SK-N-SH (cell line): ENCODE data around the gene MROH7. TPM values are rescaled to one million over a fixed set of nuclear protein-coding genes. Genes with fewer than 3 reads are reported as not detected.

Experiments used
- CTCF ChIA-PET: fragments of 300-600, 350-600 bp; formaldehyde crosslinking; extraction: SDS; loops from one replicate; lab custom pipeline; 2021; lab: Yijun Ruan, JAX
- POLR2A ChIA-PET: fragments of 350-600 bp; sonication (Branson Sonifier 250); formaldehyde crosslinking; extraction: SDS; loops from one replicate; lab custom pipeline; 2020; ENCODE audit warnings: antibody characterized with exemption, inconsistent platforms; lab: Yijun Ruan, JAX
- DNase-seq: peaks from one replicate; pipeline ENCODE4 v3.0.0; 2012
- H2AFZ ChIP-seq: fragments of 200-600 bp; sonication (generic); 2 replicates; pipeline ENCODE4 v1.8.1; 2016; ENCODE audit warnings: antibody characterized with exemption, mild to moderate bottlenecking, low read depth
- H3F3A ChIP-seq: fragments of 200-600 bp; sonication (generic); replicated peaks from 2 replicates; pipeline ENCODE3; 2016; ENCODE audit warnings: antibody characterized with exemption, mild to moderate bottlenecking; ENCODE audit not compliant: insufficient read depth
- H3K27ac ChIP-seq, 2 experiments: fragments of 200-500 bp in 1 of 2; fragments of 200-600 bp in 1 of 2; sonication (Bioruptor generic) in 1 of 2; sonication (generic), shearing (Covaris generic) in 1 of 2; 2 replicates each; pipeline versions ENCODE4 v1.5.1 to v1.6.1; 2014 to 2016; ENCODE audit warnings: low read depth in 2 of 2, inconsistent platforms in 1 of 2, low read length in 1 of 2, mild to moderate bottlenecking in 1 of 2, mixed read lengths in 1 of 2
- H3K27me3 ChIP-seq: fragments of 200-600 bp; sonication (generic), shearing (Covaris generic); 2 replicates; pipeline ENCODE4 v1.6.1; 2016; ENCODE audit warnings: mixed run types; ENCODE audit not compliant: insufficient read depth
- H3K36me3 ChIP-seq, 2 experiments: fragments of 200-500 bp in 1 of 2; fragments of 200-600 bp in 1 of 2; sonication (Bioruptor generic) in 1 of 2; sonication (generic) in 1 of 2; replicated peaks in 1 of 2; 2 replicates each; pipeline versions ENCODE3 to v1.5.1; 2014 to 2016; ENCODE audit warnings: low read length in 1 of 2, mild to moderate bottlenecking in 1 of 2; ENCODE audit not compliant: insufficient read depth in 2 of 2, control insufficient read depth in 1 of 2
- H3K4me1 ChIP-seq, 2 experiments: fragments of 200-500 bp in 1 of 2; fragments of 200-600 bp in 1 of 2; sonication (Bioruptor generic) in 1 of 2; sonication (generic), shearing (Covaris generic) in 1 of 2; 2 replicates each; pipeline versions ENCODE4 v1.5.1 to v1.6.1; 2014 to 2016; ENCODE audit warnings: low read depth in 1 of 2, low read length in 1 of 2, mixed run types in 1 of 2; ENCODE audit not compliant: insufficient read depth in 2 of 2, control insufficient read depth in 1 of 2
- H3K4me2 ChIP-seq: fragments of 200-600 bp; sonication (generic), shearing (Covaris generic); 2 replicates; pipeline ENCODE4 v1.6.1; 2017; ENCODE audit warnings: mixed run types
- H3K4me3 ChIP-seq, 2 experiments: fragments of 200-500 bp in 1 of 2; fragments of 200-600 bp in 1 of 2; sonication (Bioruptor generic) in 1 of 2; sonication (generic), shearing (Covaris generic) in 1 of 2; 2 replicates each; pipeline versions ENCODE4 v1.5.1 to v1.8.1; 2014 to 2016; ENCODE audit warnings: low read depth in 2 of 2, inconsistent platforms in 1 of 2, low read length in 1 of 2, mild to moderate bottlenecking in 1 of 2, mixed read lengths in 1 of 2, moderate library complexity in 1 of 2
- H3K79me2 ChIP-seq: fragments of 200-600 bp; sonication (generic); 2 replicates; pipeline ENCODE4 v1.8.1; 2017; ENCODE audit warnings: mild to moderate bottlenecking; ENCODE audit not compliant: insufficient read depth
- H3K9ac ChIP-seq: fragments of 200-600 bp; sonication (generic); 2 replicates; pipeline ENCODE4 v1.6.1; 2017; ENCODE audit warnings: mixed run types
- H3K9me2 ChIP-seq: fragments of 200-600 bp; sonication (generic); 2 replicates; pipeline ENCODE4 v1.6.1; 2017; ENCODE audit warnings: mixed run types
- H3K9me3 ChIP-seq: fragments of 200-600 bp; sonication (generic); 2 replicates; pipeline ENCODE4 v1.6.1; 2017; ENCODE audit warnings: mixed run types, mild to moderate bottlenecking, moderate library complexity
- H4K20me1 ChIP-seq: fragments of 200-600 bp; sonication (generic); 2 replicates; pipeline ENCODE4 v1.6.1; 2017; ENCODE audit warnings: mild to moderate bottlenecking, mixed run types; ENCODE audit not compliant: insufficient read depth
- CHD2 ChIP-seq: fragments of 150-350 bp; IDR thresholded peaks from 2 replicates; pipeline ENCODE4 v1.6.1; 2018; ENCODE audit warnings: low read length; ENCODE audit not compliant: partially characterized antibody
- CTCF ChIP-seq: fragments of 200-600 bp; sonication (generic); IDR thresholded peaks from 2 replicates; pipeline ENCODE4 v1.6.1; 2017; ENCODE audit warnings: antibody characterized with exemption, mild to moderate bottlenecking, moderate library complexity
- ELF1 ChIP-seq: IDR thresholded peaks from 2 replicates; pipeline ENCODE4 v1.4.0; 2012
- IRF3 ChIP-seq: fragments of 150-350 bp; IDR thresholded peaks from 2 replicates; pipeline ENCODE4 v1.6.1; 2016; ENCODE audit warnings: mild to moderate bottlenecking, low read depth, low read length
- JUND ChIP-seq: IDR thresholded peaks from 2 replicates; pipeline ENCODE4 v1.4.0; 2012
- NRF1 ChIP-seq: IDR thresholded peaks from 2 replicates; pipeline ENCODE4 v1.6.1; 2012; ENCODE audit warnings: low read depth, mild to moderate bottlenecking, low read length
- PBX3 ChIP-seq: IDR thresholded peaks from 2 replicates; pipeline ENCODE4; 2012
- POLR2AphosphoS5 ChIP-seq: IDR thresholded peaks from 2 replicates; pipeline ENCODE4 v1.6.1; 2012; ENCODE audit warnings: low read depth, low read length
- REST ChIP-seq: IDR thresholded peaks from 2 replicates; pipeline ENCODE4 v1.6.1; 2012; ENCODE audit warnings: mild to moderate bottlenecking, low read depth, low read length, moderate library complexity
- RFX5 ChIP-seq: IDR thresholded peaks from 2 replicates; pipeline ENCODE4 v1.6.1; 2012; ENCODE audit warnings: mild to moderate bottlenecking, improper control_type of control experiment, low read length
- SIN3A ChIP-seq: IDR thresholded peaks from 2 replicates; pipeline ENCODE4 v1.6.1; 2012; ENCODE audit warnings: low read depth, mild to moderate bottlenecking, low read length, moderate library complexity, borderline replicate concordance
- SMC3 ChIP-seq: IDR thresholded peaks from 2 replicates; pipeline ENCODE4 v1.6.1; 2012; ENCODE audit warnings: low read depth, low read length, improper control_type of control experiment
- TCF12 ChIP-seq: IDR thresholded peaks from 2 replicates; pipeline ENCODE4 v1.4.0; 2012
- YY1 ChIP-seq: IDR thresholded peaks from 2 replicates; pipeline ENCODE4 v1.4.0; 2012; ENCODE audit warnings: low read depth, mild to moderate bottlenecking
- ZBTB33 ChIP-seq: IDR thresholded peaks from 2 replicates; pipeline ENCODE4 v1.4.0; 2012; ENCODE audit warnings: low read depth, borderline replicate concordance
- WGBS: methylation state at CpG from one replicate; pipeline ENCODE4 v1.1.6; 2017; ENCODE audit warnings: low lambda C conversion rate; 5-methylcytosine and 5-hydroxymethylcytosine counted together
- polyA plus RNA-seq, 3 experiments: library from polyadenylated mRNA; depleted of rRNA; stranded (reverse); fragments of >200 nt; gene quantifications; 2 replicates each; pipeline ENCODE4 v1.2.3, GENCODE V29; 2012

The MROH7 gene
- polyA plus RNA-seq, 1 of the 3 experiments (the other 2 are of a cell fraction), result 0.51 TPM

GRCh38 chr1:54624466-54625464 is 16.8 kb upstream of the MROH7 start:
- no peak overlapping the region for H3K4me3 ChIP-seq
- H3K4me1 ChIP-seq, result peaks cover 0 to 2% of the 10 kb centered on the region in 2 experiments; a peak in 1 of 4 replicates
- H3K4me2 ChIP-seq, result no peak overlapping the region
- H3F3A ChIP-seq, result no peaks in the 10 kb centered on the region
- H3K9me2 ChIP-seq, result no peaks in the 10 kb centered on the region
- ChIA-PET CTCF (no interaction called here), POLR2A (no interaction called here)
- H2AFZ ChIP-seq, result no peak overlapping the region
- no peak overlapping the region for H3K27ac ChIP-seq
- H3K27me3 ChIP-seq, result no peaks in the 10 kb centered on the region
- H4K20me1 ChIP-seq, result no peaks in the 10 kb centered on the region
- H3K36me3 ChIP-seq, result no peaks in the 10 kb centered on the region
- no peaks in the 10 kb centered on the region for H3K9me3 ChIP-seq
- H3K79me2 ChIP-seq, result no peaks in the 10 kb centered on the region
- H3K9ac ChIP-seq, result no peak overlapping the region
- TF ChIP-seq SIN3A (no peak), NRF1 (no peak), TCF12 (no peak), REST (no peak), ELF1 (no peak), RFX5 (no peak), SMC3 (no peak), PBX3 (no peak), POLR2AphosphoS5 (no peak), JUND (no peak), ZBTB33 (no peak), YY1 (no peak), IRF3 (no peak), CTCF (no peak), CHD2 (no peak)
- no peak for DNase-seq
- WGBS, result 79% methylated on average over 8 of the region's 8 CpGs
